NB4 (cell line): ENCODE data around the gene TMPRSS3.

Source experiments
- CTCF ChIP-seq: IDR thresholded peaks from one replicate; pipeline ENCODE4 v1.5.1; 2012; ENCODE audit warnings: low read depth, low read length
- MAX ChIP-seq: IDR thresholded peaks from 2 replicates; pipeline ENCODE4 v1.6.1; 2011; ENCODE audit warnings: low read depth, low read length
- MYC ChIP-seq: IDR thresholded peaks from 2 replicates; pipeline ENCODE4 v1.6.1; 2011; ENCODE audit warnings: low read depth, low read length

GRCh38 chr21:42424914-42425541, 29.2 kb upstream of the TMPRSS3 start:
- no peak for TF ChIP-seq CTCF
- TF ChIP-seq MAX = no peak
- peak; percentile 27; the same call in 1 of the 2 replicates for TF ChIP-seq MYC
